GM12874 (cell line): ENCODE data around the gene DNM2.

Experiments used
- CTCF ChIP-seq: IDR thresholded peaks from 2 replicates; pipeline ENCODE4 v1.5.1; 2011; ENCODE audit warnings: low read depth, mild to moderate bottlenecking, control low read depth, low read length, moderate library complexity; ENCODE audit not compliant: insufficient read depth

DNM2 gene

DNA sequence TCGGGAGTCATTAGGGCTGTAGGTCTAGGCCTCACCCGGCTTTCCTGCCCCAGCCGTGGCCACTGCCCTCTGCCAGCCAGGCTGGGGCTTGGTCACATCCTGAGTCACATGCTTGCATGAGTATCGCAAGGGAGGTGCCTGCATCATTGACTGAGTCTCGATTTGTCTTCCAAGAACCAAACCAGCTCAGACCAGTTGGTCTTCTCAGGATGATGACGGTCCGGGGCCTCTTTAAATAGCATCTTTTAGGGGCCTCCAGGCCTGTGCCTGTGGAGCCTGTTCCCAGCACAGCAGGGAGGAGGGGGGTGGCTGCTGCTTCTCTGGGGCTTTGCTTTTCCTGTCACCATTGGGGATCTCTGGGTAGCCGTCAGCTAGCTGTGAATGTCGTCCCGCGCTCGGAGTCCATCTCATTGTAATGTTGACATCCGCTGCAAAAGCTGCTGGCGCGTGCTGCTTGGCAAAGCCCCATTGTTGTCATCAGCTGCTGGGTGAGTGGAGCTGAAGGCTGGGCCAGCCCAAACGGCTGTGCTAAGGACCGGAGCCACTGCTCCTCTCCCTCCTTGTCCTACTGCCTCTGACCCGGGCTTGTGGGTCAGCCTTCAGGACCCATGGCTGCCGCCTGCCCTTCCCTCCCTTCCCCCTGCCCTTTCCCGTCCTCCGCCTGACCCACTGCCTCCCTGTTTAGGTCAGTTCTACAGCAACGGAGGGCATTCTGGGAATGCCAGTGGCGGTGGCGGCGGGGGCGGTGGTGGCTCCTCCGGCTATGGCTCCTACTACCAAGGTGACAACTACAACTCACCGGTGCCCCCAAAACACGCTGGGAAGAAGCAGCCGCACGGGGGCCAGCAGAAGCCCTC, 31.0 kb upstream of the DNM2 start:
- no peak for TF ChIP-seq CTCF

DNA sequence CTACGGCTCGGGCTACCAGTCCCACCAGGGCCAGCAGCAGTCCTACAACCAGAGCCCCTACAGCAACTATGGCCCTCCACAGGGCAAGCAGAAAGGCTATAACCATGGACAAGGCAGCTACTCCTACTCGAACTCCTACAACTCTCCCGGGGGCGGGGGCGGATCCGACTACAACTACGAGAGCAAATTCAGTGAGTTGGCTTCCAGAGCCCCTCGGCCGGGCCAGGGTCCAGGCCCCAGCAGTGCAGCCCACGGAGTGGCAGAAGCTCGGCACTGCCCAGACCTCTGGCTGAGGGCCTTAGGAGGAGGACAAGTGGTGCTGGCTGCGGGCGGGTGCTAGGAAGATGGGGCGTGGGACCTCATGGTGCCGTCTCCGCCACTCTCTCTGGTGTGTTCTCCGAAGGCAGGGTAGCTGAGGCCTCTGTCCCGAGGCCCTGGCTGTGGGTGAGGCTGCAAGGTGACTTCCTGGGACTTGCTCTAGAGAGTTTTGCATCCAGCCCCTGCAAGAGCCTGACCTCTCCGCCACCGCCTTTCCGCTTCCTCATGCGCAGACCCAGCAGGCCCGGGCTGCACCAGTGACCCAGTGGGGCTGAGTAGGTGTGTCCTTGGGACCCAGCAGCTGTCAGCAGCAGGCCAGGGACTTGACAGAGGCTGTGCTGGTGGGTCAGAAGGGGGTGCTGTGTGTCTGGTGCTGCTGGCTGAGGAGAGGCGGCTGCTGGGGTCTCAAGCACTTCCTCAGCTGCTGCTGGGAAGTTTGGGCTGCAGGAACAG, 30.2 kb upstream of the DNM2 start:
- no peak for TF ChIP-seq CTCF

- no peak for TF ChIP-seq CTCF
Observed at GRCh38 chr19:10688545-10689280, 29.2 kb upstream of the DNM2 start.

DNA sequence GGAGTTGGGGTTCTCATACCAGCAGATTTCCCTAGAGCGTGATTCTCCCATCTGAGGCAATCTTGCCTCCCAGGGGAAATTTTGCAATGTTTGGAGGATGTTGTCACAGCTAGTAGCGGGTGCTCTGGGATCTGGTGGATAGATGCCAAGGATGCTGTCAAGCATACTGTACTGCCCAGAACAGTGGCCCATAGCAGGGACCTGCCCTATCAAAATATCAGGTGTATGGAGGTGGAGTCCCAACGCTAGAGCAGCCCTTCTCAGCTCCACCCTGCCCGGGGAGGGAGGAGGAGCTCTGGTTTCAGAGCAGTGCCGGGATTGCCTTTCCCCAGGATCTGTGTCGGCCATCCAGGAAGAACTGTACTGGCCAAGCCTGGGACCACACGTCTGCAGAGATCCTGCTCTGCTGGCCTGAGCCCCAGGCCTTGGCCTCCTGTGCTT, 27.5 kb upstream of the DNM2 start:
- no peak for TF ChIP-seq CTCF

GRCh38 chr19:10691178-10691881, 26.5 kb upstream of the DNM2 start:
- TF ChIP-seq CTCF: no peak

DNA sequence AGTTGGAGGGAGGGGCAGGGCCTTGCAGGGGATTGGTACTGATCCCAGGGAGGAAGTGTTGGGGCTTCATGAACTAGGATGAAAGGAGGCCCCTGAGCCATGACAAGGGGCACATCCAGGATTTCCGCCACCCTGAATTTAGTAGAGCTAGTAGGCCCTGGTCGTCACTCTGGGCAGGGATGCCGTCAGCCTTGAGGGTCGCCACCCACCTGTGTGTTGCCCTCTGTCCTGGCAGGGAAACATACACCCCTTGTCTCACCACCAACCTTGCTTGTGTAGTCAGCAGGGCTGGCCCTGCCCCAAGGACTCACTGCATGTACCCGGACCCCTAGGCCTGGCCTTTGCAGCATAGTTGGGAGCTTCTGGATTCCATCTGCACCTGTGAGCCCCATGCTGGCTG, 26.0 kb upstream of the DNM2 start:
- no peak for TF ChIP-seq CTCF
